ENCODE results near the gene CIB4.

The CIB4 gene

DNA sequence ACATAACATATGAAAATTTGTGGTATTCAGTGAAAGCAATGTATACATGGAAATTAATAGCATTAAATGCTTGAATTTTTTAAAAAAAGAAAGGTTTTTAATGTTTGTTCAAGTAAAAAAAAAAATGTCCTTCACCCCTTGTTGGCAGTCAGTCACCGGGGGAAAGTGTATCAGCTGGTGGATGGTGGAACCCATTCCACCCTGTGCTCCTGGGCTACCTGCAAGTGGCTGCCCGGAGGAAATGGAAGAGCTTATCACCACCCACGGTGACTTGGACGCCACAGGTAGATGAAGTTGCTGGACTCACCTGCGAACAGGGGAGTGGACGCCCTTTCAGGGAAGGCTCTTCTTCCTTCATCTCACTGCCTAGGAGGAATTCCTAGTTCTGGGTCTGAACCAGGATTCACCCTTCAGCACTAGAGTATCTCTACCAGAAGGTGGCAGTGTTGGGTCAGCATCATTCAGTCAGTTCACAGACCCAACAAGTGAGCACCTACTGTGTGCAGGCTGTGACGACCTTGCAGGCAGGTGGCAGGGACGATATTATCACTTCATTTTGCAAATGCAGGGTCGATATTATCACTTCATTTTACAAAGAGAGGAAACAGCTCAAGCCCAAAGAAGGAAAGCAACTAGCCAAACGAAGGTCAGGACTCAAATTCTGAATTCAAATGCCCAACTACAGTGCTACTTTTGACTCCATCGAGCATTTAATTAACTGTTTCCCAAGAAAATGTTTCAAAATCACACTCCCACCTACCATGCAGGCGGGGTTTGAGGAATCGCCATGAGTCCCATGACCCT lies 35.8 kb downstream of the CIB4 start:
- DNase-seq, result peak; percentile 60

DNA sequence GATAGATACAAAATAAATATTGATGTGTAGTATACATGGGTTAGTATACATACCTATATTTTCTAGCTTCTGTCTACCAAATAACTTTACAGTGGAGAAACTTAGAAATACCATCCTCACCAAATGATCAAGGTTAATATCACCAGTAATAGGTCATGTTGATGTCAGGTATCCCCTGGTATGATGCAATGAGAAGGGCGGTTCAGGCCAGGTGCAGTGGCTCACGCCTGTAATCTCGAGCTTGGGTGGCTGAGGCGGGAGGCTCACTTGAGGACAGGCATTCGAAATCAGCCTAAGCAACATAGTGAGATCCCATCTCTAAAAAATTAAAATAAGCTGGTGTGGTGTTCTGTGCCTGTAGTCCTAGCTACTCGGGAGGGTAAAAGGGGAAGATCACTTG lies 38.6 kb downstream of the CIB4 start:
- no peak for DNase-seq

DNA sequence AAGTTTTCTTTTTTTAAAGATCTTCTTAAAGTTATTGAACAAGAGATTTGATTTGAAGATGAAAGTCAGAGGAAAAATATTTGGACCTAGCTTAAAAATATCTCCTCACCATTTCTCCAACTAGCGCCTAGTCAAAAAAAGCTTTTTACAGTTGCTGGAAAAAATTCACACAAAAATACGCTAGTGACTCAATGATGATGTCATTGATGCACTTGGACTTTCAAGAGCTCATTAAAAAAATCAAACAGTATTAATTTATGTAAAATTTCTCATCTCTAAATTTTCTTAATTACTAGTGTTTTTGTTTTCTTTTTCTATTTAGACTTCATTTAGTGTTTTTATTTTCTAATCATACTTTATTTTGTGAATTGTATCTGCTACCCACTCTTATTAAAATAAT lies 41.8 kb downstream of the CIB4 start:
- no peak for DNase-seq

DNA sequence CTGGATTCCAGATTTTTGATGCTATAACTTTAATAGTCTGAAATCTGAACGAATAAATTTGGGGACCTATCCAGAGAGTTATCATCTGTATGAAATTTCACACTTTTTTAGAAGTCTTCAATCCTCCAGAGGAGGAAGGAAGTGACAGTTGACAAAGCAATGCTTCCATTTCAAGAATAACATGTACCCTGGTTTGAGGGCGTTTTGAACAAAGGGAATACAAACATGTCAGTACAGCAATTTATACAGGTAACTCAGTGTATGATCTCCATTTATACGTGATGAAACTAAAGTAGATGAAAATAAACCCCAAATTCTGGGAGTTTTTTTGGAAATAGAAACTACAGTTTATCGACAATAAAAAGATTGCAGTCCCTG lies 42.2 kb downstream of the CIB4 start:
- DNase-seq, result no peak

DNA sequence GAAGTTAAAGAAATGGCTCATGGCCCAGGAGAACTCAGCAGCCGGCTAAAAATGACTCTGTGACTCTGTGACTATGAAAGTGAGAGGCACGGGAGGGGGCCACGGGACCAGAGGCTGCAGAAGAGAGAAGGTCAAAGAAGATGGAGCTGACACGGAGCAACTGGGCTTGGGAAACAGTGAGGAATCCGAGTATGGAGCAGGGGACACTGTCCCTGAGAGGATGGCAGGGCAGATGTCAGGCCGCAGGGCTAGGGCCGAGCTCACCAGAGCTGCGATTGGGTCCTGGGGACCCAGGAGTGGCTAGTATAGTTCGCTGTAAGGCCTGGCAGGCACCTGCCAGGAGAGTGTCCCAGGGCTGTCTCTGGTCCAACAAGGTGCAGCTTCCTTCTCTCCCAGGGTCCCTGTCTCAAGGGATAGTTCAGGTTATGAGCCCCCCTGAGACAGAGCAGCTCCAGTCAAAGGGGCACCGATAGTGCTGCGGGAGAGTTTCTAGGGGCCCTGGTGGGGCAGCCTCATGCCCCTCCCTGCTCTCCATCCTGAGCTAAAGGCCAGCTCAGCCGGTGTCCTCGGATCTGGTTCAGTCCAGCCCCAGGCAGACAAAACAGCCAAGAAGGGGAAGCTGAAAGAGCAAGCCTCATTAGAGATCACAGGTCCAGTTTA lies 42.7 kb downstream of the CIB4 start:
- no peak for DNase-seq

DNA sequence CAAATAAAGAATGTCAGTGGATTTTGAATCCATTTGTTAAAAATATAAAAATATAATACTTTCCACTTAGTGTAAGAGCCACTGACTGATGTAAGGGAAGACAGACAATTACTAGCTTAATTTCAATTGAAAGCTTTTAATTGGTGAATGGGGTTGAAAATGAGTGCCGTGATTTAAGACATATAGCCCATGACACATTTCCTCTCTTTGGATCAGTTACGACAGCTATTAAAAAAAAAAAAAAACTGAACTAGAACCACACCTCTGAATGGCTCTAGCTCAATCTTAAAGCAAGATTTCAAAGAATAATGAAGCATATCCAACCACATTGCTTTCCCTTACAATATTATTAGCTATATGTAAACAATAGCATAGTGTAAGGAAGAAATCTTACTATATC lies 44.0 kb downstream of the CIB4 start:
- no peak for DNase-seq

DNA sequence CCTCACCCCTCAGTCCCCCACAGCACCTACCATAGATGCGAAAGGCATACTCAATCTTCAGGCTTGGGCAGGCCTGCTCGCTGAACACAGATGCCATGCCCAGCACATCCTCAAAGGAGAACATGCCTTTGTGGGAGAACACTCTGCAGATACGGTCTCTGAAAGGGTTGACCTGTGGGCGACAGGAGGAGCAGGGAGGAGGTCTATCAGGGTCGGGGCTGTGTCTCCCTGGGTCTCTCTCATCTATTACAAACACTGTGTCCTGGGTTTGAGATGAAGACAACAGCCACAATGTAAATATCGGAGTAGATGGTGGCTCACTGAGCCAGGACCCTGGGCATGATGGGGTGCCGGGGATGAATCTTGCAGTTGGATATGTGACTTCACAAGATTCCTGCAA lies 46.0 kb downstream of the CIB4 start:
- DNase-seq, result no peak

DNA sequence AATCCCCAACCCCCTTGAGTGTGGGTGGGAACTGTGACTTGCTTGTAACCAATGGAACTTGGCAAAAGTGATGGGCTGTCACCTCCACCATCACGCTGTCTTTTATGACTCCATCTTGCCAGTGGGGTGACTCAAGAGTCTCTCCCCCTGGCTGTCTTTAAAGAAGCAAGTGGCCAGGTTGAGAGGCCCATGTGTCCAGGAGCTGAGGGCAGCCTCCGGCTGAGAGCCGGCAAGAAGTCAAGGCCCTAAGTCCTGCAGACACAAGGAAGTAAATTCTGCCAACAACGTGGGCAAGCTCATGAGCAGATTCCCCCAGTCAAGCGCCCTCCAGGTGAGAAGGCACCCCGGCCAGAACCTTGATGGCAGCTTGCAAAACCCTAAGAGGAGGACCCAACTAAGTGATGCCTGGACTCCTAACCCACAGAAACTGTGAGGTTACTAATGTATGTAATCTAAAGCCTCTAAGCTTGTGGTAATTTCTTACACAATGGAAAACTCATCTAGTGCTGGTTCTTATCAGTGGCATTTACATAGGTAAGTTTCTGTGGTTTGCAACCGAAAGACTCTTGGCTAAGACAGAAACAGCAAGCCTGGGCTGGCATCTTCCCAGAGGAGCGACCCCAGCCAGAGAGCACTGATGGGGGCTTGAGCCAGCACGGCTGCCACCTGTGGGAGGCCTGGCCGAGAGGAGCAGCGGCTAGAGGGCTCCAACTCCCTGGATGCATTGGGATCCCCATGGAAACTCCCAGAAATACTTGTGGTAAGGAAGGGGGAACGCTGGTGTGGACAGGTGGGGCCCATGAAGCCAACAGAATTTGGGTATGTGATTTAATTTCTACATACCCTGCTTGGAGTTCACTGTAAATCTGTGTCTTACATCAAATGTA lies 49.3 kb downstream of the CIB4 start:
- no peak for DNase-seq

DNA sequence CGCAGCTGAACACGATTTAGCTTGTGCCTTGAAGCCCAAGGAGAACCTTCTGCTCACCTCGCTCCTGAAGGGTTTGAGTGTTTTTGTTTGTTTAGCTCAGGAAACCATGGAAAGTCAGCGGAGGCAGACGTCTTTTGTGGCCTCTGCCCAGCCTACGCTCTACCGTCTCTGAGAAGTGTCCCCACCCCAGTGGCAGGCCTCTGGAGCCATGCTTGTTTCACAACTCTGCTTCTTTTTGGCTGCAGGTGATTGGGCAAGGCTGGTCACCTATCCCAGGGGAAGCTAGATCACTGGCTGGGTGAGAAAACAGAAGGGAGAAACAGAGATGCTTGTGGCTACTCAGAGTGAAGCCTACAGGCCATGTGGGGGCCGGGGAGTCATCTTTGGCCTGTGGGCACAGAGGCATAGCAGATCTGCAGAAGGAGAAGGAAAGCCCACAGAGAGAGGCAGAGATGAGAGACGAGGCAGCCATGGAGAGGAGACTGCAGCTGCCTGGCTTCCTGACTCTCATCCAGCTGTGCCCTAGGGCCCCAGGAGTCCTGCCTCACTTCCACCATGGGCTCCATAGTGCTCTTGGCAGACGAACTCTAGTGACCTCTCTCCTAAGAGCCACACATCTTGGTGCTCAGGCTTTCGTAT lies 50.1 kb downstream of the CIB4 start:
- no peak for DNase-seq

DNA sequence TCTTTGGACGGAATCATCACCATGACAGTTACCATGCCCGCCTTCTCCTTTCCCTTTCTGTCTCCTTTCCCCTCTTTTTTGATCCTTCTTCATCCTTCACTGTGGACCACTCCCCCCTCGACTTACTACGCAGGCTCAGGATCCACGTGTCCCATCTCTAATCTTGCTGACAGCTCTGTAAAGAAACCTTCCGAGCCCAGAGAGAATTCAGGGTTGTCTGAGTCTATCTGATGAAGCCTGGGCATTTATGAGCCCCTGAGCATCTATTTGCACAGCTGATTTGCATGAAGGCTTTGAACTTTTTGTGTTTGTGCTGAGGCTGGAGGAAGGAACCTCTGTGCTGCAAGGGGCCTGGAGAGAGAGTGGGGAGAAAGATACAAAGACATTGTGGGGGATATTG lies 50.7 kb downstream of the CIB4 start:
- DNase-seq, result peak; percentile 16

DNA sequence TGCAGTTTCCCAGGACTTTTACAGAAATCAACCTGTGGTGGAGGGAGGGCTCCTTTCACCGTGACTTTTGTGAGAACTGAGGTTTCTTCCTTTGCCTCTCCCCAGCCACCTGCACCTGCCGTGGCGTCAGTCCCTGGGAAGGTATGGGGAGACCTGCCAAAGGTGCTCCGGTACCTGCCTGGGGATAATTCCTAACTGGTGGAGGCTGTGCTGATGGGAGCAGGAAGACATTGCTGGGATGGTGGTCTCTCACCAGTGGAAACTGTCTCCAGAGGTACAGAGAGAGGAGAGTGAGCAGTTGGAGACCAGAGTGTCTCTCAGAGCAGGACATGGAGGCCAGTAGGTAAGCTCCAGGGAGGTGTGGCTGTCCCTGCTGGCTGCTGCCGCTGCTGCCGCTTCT lies 52.6 kb downstream of the CIB4 start:
- DNase-seq, result peak; percentile 40

DNA sequence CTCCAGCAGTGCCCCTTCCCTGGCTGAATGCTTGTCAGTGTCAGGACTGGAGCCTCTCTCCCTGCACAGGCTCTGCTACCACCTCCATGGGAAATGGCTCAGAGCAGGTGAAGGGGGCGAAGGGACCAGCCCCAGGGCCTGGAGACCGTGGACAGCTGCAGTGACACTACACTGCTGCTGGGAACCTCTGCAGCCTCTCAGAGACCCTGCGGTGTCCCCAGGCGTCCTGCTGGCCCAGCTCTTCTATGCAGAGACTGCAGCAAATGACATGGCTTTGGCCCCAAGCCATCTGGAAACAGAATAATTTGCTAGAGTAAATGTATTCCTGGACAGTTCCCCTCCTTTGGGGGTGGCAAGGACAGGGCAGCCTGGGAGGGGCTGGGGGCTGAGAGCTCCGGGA lies 53.2 kb downstream of the CIB4 start:
- peak; percentile 90 for DNase-seq

DNA sequence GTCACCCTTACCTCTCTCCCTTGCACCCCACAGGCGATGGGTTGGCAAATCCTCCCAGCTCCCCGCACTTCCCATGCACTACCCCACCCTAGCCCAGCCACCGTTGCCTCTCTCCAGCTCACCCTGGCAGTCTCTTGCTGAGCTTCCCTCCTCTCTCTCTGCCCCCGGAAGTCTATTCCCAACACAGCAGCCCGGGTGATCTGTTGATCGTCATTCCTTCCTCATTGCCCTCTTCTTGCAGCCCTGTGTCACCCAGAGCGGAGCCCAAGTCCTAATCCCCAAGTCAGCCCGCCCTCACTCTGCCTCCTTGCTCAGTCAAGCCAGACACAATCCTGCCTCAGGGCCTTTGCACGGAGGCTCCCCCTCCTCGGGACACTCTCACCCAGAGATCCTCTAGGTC lies 55.2 kb downstream of the CIB4 start:
- DNase-seq, result no peak

DNA sequence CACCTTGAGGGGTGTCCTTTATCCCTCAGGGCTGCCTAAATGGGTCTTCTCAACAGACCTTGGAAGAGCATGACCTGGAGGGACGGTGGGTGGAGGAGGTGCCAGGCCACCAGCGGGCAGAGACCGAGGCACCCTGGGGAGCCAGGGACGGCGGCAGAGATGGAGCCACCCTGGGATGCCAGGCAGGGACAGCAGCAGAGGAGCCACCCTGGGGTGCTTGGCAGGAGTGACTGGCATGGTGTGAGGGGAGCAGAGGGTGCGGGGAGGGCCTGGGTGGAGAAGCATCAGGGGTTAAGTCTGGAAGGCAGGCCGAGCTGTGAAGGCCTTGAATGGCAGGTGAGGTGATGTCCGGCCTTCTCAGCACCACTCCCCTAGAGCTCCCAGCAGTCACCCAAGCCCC lies 56.1 kb downstream of the CIB4 start:
- DNase-seq, result peak; percentile 69

DNA sequence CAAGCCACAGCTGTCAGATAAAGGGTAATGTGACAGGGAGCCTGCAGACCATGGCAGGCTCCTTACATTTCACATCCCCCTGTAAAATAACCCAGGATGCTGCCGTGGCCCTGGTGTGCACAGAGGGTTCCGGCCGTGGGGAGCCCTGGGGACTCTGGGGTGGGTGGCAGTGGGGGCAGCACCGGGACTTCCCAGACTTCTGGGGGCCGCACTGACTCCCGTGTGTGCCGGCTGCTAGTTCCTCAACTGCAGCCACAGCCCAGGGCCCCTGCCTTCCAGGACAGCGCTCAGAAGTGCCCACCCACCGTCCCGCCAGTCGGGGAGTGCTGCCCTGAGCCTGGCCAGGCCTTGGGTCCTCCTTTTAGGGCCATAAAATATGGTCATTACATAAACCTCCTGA lies 56.5 kb downstream of the CIB4 start:
- DNase-seq, result no peak

DNA sequence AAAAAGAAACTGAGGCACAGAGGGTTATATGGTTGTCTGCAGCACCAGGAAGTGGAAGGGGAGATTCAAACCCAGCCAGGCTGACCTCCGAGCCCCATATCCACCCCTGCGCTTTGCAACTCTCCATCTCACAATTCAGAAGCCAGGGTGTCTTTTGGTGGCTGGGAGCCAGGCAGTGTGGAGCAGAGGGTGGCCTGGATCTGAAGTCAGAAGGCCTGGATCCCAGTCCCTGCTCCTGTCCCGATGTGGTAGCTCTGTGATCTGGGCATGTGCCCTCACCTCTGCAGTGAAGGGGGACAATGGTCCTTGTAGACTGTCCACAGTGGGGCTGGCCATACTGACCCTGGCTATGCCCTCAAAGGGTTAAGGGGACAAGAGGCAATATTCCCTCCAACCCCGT lies 57.0 kb downstream of the CIB4 start:
- no peak for DNase-seq

DNA sequence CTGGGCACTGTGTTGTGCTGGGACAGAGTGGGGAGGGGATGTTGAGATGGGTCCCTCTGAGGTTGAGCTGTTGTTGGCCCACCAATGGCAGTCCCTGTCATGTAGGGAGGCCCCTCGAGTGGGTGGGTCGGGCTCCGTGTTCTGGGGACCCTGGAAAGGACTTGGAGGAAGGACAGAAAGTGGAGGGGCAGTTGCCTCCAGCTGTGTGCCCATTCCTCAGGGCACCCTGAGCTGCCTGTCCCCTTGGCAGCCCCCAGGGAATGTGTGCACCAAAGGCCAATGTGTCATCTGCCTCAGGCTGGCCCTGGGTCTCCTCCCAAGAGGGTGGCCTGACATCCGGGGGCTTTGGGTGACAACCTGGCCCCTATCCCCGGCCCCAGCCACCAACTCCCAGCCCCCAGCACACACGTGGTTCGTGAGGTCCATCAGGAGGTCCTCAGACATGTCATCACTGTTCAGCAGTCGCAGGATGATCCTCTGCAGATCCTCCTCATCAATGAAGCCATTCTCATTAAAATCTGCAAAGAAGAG lies 57.7 kb downstream of the CIB4 start:
- no peak for DNase-seq

DNA sequence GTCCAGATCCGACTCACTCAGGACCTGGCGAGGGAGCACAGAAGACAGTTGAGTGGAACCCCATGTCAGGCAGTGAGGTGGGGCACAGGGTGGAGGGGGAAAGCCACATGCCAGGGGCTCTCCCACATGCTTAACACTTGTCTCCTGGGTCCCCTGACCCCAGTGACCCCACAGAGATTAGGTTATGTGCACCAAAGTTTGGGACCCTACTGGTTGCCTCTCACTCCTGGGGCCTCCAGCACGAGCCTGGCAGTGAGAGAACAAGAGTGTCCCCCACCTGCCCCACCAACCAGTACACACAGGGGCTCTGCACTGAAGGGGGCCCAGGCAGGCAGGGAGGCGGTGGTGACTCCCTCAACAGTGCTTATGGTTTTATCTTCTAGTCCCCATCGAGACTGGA lies 58.3 kb downstream of the CIB4 start:
- no peak for DNase-seq

DNA sequence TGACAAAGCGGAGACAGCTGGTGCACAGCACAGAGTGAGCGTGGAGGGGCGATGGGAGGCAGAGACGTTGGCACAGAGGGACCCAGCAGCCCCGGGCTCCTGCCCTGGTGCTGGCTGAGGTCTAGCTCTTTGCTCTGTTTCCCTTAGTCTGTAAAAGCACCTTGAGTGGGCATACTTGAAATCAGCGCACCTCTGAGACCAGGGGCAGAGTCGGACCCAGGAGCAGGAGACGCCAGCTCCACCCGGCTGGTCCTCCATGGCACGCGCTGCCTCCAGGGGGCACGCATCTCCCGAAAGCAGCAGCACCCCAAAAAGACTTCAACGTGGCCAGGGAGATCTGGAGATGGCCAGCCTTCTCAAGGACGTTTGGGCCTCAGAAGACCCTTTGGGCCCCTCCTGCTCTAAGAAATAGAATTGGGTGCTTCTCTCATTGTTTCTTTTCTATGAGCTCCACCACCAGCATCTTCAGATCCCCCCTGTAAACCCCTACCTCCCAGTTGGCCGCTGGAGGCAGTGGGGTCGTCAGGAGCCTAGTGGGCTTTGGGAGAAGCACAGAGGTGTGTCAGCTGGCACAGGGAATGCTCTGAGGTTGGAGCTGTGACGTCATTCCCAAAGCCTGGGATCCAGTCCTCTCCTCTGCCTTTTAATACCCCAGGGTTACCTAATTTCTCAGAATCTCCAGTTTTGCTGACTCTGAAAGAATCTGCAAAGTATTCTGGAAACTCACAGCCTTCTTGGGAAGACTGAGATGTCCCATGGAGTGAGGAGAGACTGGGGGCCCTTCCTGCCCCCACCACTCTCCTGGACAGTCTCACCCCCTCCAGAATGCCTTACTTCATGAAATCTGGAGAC lies 58.9 kb downstream of the CIB4 start:
- no peak for DNase-seq

DNA sequence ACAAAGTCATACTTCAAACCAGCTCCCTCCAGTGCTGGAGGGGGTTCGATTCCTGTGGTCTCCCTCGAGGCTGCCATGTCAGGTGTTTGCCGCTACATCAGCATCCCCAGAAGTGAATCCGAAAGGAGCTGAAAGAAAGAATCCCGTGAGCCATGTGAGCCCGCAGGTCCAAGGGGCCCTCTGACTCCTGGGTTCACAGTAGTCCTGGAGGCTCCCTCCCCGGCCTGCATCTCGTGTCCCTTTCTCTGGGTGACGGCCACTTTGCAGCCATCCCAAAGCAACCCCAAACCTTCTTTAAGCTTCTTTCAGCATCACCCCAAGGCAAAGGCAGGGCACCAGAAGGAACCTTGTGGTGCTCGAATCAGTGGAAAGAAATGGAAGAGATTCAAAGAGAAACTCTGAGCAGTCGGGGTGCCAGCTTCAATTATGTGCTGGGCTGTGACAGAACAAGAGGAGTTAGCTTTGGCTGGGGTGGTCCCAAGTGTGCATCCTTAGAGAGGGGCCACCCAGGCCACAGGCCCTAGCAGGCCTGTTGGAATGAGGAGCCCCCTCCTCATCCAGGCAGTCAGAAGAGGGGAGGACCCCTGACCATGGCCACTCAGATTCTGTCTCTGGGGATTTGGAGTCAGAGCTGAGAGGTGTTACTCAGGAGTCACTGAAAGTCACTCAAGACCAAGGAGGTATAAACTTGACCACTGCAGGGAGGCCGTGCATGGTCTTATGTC lies 59.7 kb downstream of the CIB4 start:
- DNase-seq, result no peak

DNA sequence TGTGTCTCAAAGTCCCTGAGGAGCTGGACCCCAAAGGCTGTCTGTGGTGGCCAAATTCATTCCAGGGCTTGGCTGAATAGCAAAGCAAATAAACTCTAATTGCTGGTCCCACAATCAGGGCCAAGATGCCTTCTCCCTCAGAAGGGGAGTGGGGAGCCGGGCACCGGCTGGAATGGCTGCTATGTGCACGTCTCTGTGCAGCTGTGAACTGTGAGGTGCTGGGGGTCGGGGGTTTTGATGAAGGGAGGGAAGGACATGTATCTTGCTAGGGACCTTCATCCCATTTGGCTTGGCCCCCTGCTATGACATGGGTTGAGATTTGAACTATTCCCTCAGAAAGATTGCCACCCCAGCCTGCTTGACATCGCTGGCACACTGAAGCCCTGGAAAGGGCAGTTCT lies 60.4 kb downstream of the CIB4 start:
- DNase-seq, result no peak
